Superior temporal gyrus (tissue), 1 donor: ENCODE data around the gene BTRC.
A peak's percentile ranks its signal among the peaks of the same experiment; 100 is the strongest.
"Not testable (repeated sequence)": the region's sequence is repeated elsewhere in the genome, so short reads cannot be mapped to it uniquely, and the experiment has no call there.

ENCODE experiments used
- DNase-seq: peaks from one replicate; pipeline ENCODE4 v3.0.0-alpha.2; 2016; ENCODE audit errors: extremely low spot score

The BTRC gene

GRCh38 chr10:101353692-101354327 lies at the start of gene BTRC:
TSS of gene BTRC (plus strand) at chr10:101354165. CDS start at chr10:101354181, 16 bp downstream.
- peak; percentile 100 for DNase-seq

- DNase-seq, result no peak
Measured at GRCh38 chr10:101304316-101304715, 49.6 kb upstream of the BTRC start.

- DNase-seq, result no peak
Measured at GRCh38 chr10:101305320-101306241, 48.4 kb upstream of the BTRC start.

- DNase-seq, result no peak
Measured at GRCh38 chr10:101308051-101308450, 45.9 kb upstream of the BTRC start.

GRCh38 chr10:101310529-101311184 lies 43.3 kb upstream of the BTRC start:
- no peak for DNase-seq

- DNase-seq, result no peak
Measured at GRCh38 chr10:101311185-101312066, 42.5 kb upstream of the BTRC start.

GRCh38 chr10:101319241-101319915 lies 34.6 kb upstream of the BTRC start:
- peak; percentile 72 for DNase-seq

GRCh38 chr10:101321073-101321472 lies 32.9 kb upstream of the BTRC start:
- no peak for DNase-seq

- no peak for DNase-seq
Measured at GRCh38 chr10:101322266-101323108, 31.5 kb upstream of the BTRC start.

GRCh38 chr10:101323495-101323894 lies 30.5 kb upstream of the BTRC start:
- DNase-seq, result no peak

GRCh38 chr10:101327454-101327853 lies 26.5 kb upstream of the BTRC start:
- not testable (repeated sequence) for DNase-seq

- no peak for DNase-seq
Measured at GRCh38 chr10:101329341-101330032, 24.5 kb upstream of the BTRC start.

GRCh38 chr10:101330231-101330630 lies 23.7 kb upstream of the BTRC start:
- no peak for DNase-seq

- peak; percentile 71 for DNase-seq
Measured at GRCh38 chr10:101330631-101331225, 23.2 kb upstream of the BTRC start.

- no peak for DNase-seq
Measured at GRCh38 chr10:101331956-101332355, 22.0 kb upstream of the BTRC start.

GRCh38 chr10:101334259-101334658 lies 19.7 kb upstream of the BTRC start:
- not testable (repeated sequence) for DNase-seq

- no peak for DNase-seq
Measured at GRCh38 chr10:101336382-101336781, 17.6 kb upstream of the BTRC start.

GRCh38 chr10:101337836-101338235 lies 16.1 kb upstream of the BTRC start:
- DNase-seq, result no peak

- DNase-seq, result no peak
Measured at GRCh38 chr10:101341438-101341837, 12.5 kb upstream of the BTRC start.
